Effector memory CD4-positive, alpha-beta T cell (primary cell): ENCODE measurements around the gene FBXO44.

Experiments
- DNase-seq, 3 donors: peaks; one replicate each; pipeline ENCODE4 v3.0.0-alpha.2; 2020
- H3K27ac ChIP-seq: 2 replicates; pipeline ENCODE4 v1.7.0; 2013; ENCODE audit warnings: mild to moderate bottlenecking, low read length, moderate library complexity; ENCODE audit not compliant: insufficient read depth, poor library complexity, severe bottlenecking
- H3K27me3 ChIP-seq: replicated peaks from 2 replicates; pipeline ENCODE4 v1.7.0; 2013; ENCODE audit warnings: mild to moderate bottlenecking, low read length; ENCODE audit not compliant: insufficient read depth, control insufficient read depth, poor library complexity, severe bottlenecking
- H3K36me3 ChIP-seq: 2 replicates; pipeline ENCODE4 v1.7.0; 2013; ENCODE audit warnings: mild to moderate bottlenecking, low read length, moderate library complexity; ENCODE audit not compliant: control insufficient read depth, insufficient read depth
- H3K4me1 ChIP-seq: 2 replicates; pipeline ENCODE4 v1.7.0; 2013; ENCODE audit warnings: low read length, mild to moderate bottlenecking; ENCODE audit not compliant: control insufficient read depth, insufficient read depth, poor library complexity, severe bottlenecking
- H3K4me3 ChIP-seq: 2 replicates; pipeline ENCODE4 v1.7.0; 2013; ENCODE audit warnings: low read length, low read depth, mild to moderate bottlenecking; ENCODE audit not compliant: insufficient read depth, poor library complexity, severe bottlenecking
- H3K9me3 ChIP-seq: 2 replicates; pipeline ENCODE4 v1.7.0; 2013; ENCODE audit warnings: mild to moderate bottlenecking, low read length, moderate library complexity; ENCODE audit not compliant: control insufficient read depth

FBXO44 gene

GRCh38 chr1:11682799-11683198 is 28.1 kb downstream of the FBXO44 start:
- Histone ChIP-seq H3K4me3 (no peak overlapping the region), H3K36me3 (no peaks in the 10 kb centered on the region), H3K27ac (no peak overlapping the region), H3K27me3 (no peaks in the 10 kb centered on the region), H3K9me3 (no peaks in the 10 kb centered on the region), H3K4me1 (peaks cover 9% of the 10 kb centered on the region)
- DNase-seq: no peak

GRCh38 chr1:11684070-11684469 is 29.4 kb downstream of the FBXO44 start:
- no peak for DNase-seq
- H3K27ac ChIP-seq: no peak overlapping the region
- H3K4me3 ChIP-seq: no peak overlapping the region
- no peaks in the 10 kb centered on the region for H3K27me3 ChIP-seq
- H3K36me3 ChIP-seq: no peaks in the 10 kb centered on the region
- peaks cover 9% of the 10 kb centered on the region for H3K4me1 ChIP-seq
- H3K9me3 ChIP-seq: no peaks in the 10 kb centered on the region

- DNase-seq: no peak
- peaks cover 8% of the 10 kb centered on the region for H3K27me3 ChIP-seq
- no peaks in the 10 kb centered on the region for H3K36me3 ChIP-seq
- no peaks in the 10 kb centered on the region for H3K9me3 ChIP-seq
- H3K4me1 ChIP-seq: peaks cover 8% of the 10 kb centered on the region
- no peak overlapping the region for H3K27ac ChIP-seq
- H3K4me3 ChIP-seq: no peak overlapping the region
Measured at GRCh38 chr1:11685210-11685752, 30.6 kb downstream of the FBXO44 start.

- DNase-seq: no peak
- no peak overlapping the region for H3K4me3 ChIP-seq
- H3K9me3 ChIP-seq: no peaks in the 10 kb centered on the region
- H3K27me3 ChIP-seq: peaks cover 30% of the 10 kb centered on the region
- H3K36me3 ChIP-seq: no peaks in the 10 kb centered on the region
- peaks cover 27% of the 10 kb centered on the region for H3K4me1 ChIP-seq
- H3K27ac ChIP-seq: no peak overlapping the region
Measured at GRCh38 chr1:11688506-11688905, 33.8 kb downstream of the FBXO44 start.

GRCh38 chr1:11690397-11691301 is 36.0 kb downstream of the FBXO44 start:
- H3K27ac ChIP-seq: no peak overlapping the region
- peaks cover 30% of the 10 kb centered on the region for H3K27me3 ChIP-seq
- peaks cover 27% of the 10 kb centered on the region for H3K4me1 ChIP-seq
- H3K4me3 ChIP-seq: peak overlapping the region; percentile 17
- no peaks in the 10 kb centered on the region for H3K9me3 ChIP-seq
- H3K36me3 ChIP-seq: no peaks in the 10 kb centered on the region
- DNase-seq: no peak

- H3K9me3 ChIP-seq: no peaks in the 10 kb centered on the region
- H3K4me1 ChIP-seq: peaks cover 27% of the 10 kb centered on the region
- H3K4me3 ChIP-seq: peak within 1 kb of the TSS; percentile 25
- DNase-seq: no peak
- no peaks in the 10 kb centered on the region for H3K36me3 ChIP-seq
- H3K27me3 ChIP-seq: peaks cover 30% of the 10 kb centered on the region
- H3K27ac ChIP-seq: no peak within 1 kb of the TSS
Measured at GRCh38 chr1:11691302-11691914, 36.7 kb downstream of the FBXO44 start, which contains the start of gene DRAXIN. DRAXIN (plus strand) TSS chr1:11691710; CDS start chr1:11706259, 14,549 bp downstream.

GRCh38 chr1:11691928-11692711 is 37.4 kb downstream of the FBXO44 start:
- peaks cover 27% of the 10 kb centered on the region for H3K4me1 ChIP-seq
- no peak overlapping the region for H3K27ac ChIP-seq
- no peaks in the 10 kb centered on the region for H3K36me3 ChIP-seq
- peaks cover 30% of the 10 kb centered on the region for H3K27me3 ChIP-seq
- peak overlapping the region; percentile 25 for H3K4me3 ChIP-seq
- H3K9me3 ChIP-seq: no peaks in the 10 kb centered on the region
- DNase-seq: no peak

- no peaks in the 10 kb centered on the region for H3K36me3 ChIP-seq
- peaks cover 27% of the 10 kb centered on the region for H3K4me1 ChIP-seq
- no peaks in the 10 kb centered on the region for H3K9me3 ChIP-seq
- no peak overlapping the region for H3K4me3 ChIP-seq
- no peak overlapping the region for H3K27ac ChIP-seq
- H3K27me3 ChIP-seq: peaks cover 30% of the 10 kb centered on the region
- peak in 2 of 3 donors; percentile 20 to 33 for DNase-seq
Measured at GRCh38 chr1:11693024-11693590, 38.4 kb downstream of the FBXO44 start.

- no peak for DNase-seq
- Histone ChIP-seq H3K4me1 (peaks cover 27% of the 10 kb centered on the region), H3K27ac (no peak overlapping the region), H3K4me3 (no peak overlapping the region), H3K36me3 (no peaks in the 10 kb centered on the region), H3K27me3 (peaks cover 30% of the 10 kb centered on the region), H3K9me3 (no peaks in the 10 kb centered on the region)
Measured at GRCh38 chr1:11693917-11694316, 39.2 kb downstream of the FBXO44 start.
